ENCODE results near the gene DDTL.

- TF ChIP-seq, protein P1, sequence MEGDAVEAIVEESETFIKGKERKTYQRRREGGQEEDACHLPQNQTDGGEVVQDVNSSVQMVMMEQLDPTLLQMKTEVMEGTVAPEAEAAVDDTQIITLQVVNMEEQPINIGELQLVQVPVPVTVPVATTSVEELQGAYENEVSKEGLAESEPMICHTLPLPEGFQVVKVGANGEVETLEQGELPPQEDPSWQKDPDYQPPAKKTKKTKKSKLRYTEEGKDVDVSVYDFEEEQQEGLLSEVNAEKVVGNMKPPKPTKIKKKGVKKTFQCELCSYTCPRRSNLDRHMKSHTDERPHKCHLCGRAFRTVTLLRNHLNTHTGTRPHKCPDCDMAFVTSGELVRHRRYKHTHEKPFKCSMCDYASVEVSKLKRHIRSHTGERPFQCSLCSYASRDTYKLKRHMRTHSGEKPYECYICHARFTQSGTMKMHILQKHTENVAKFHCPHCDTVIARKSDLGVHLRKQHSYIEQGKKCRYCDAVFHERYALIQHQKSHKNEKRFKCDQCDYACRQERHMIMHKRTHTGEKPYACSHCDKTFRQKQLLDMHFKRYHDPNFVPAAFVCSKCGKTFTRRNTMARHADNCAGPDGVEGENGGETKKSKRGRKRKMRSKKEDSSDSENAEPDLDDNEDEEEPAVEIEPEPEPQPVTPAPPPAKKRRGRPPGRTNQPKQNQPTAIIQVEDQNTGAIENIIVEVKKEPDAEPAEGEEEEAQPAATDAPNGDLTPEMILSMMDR (IDR thresholded peaks at IDR 0.05) = no peak
- TF ChIP-seq POLR2A (IDR thresholded peaks at IDR 0.05) = no peak
These were observed 40.2 kb downstream of the DDTL start for GRCh38 chr22:24006914-24007214.
